Neural progenitor cell (in vitro differentiated cells): ENCODE measurements around the gene MACROH2A1. TPM values are rescaled to one million over a fixed set of nuclear protein-coding genes. Genes with fewer than 3 reads are reported as not detected.

ENCODE experiments used
- DNase-seq: peaks from one replicate; pipeline ENCODE4 v3.0.0-alpha.2; 2016; ENCODE audit warnings: low spot score
- H2AFZ ChIP-seq: fragments of 200-600 bp; sonication (generic); replicated peaks from 2 replicates; pipeline ENCODE4 v1.6.1; 2016; ENCODE audit warnings: antibody characterized with exemption
- H3F3A ChIP-seq: fragments of 200-600 bp; sonication (generic); 2 replicates; pipeline ENCODE4 v1.6.1; 2016; ENCODE audit warnings: antibody characterized with exemption, low read depth
- H3K27ac ChIP-seq: fragments of 200-600 bp; sonication (generic); 2 replicates; pipeline ENCODE4 v1.5.1; 2016; ENCODE audit warnings: mild to moderate bottlenecking
- H3K27me3 ChIP-seq: fragments of 200-600 bp; sonication (generic); 2 replicates; pipeline ENCODE4 v1.6.1; 2016; ENCODE audit warnings: mild to moderate bottlenecking, moderate library complexity
- H3K36me3 ChIP-seq: fragments of 200-600 bp; sonication (generic); 2 replicates; pipeline ENCODE4 v1.5.1; 2016
- H3K4me1 ChIP-seq: fragments of 200-600 bp; sonication (generic); 2 replicates; pipeline ENCODE4 v1.6.1; 2016; ENCODE audit warnings: mixed run types
- H3K4me2 ChIP-seq: fragments of 200-600 bp; sonication (generic); 2 replicates; pipeline ENCODE4 v1.6.1; 2016
- H3K4me3 ChIP-seq: fragments of 200-600 bp; sonication (generic); 2 replicates; pipeline ENCODE4 v1.5.1; 2016
- H3K79me2 ChIP-seq: fragments of 200-600 bp; sonication (generic); 2 replicates; pipeline ENCODE4 v1.6.1; 2016; ENCODE audit warnings: low read depth
- H3K9ac ChIP-seq: fragments of 200-600 bp; sonication (generic); 2 replicates; pipeline ENCODE4 v1.6.1; 2016
- H3K9me3 ChIP-seq: fragments of 200-600 bp; sonication (generic); 2 replicates; pipeline ENCODE4 v1.5.1; 2016; ENCODE audit warnings: low read depth
- H4K20me1 ChIP-seq: fragments of 200-600 bp; sonication (generic); 2 replicates; pipeline ENCODE4 v1.6.1; 2016; ENCODE audit warnings: low read depth
- H3K27ac Mint-ChIP-seq: 3 replicates; pipeline ENCODE4 v1.8.0; 2021; ENCODE audit warnings: mixed read lengths
- H3K27me3 Mint-ChIP-seq: 2 replicates; pipeline ENCODE4 v1.8.0; 2022; ENCODE audit warnings: low read depth, mild to moderate bottlenecking, inconsistent platforms, moderate library complexity, mixed read lengths; ENCODE audit not compliant: insufficient read depth
- H3K36me3 Mint-ChIP-seq: 3 replicates; pipeline ENCODE4 v1.8.0; 2021; ENCODE audit warnings: mixed read lengths
- H3K4me1 Mint-ChIP-seq: 3 replicates; pipeline ENCODE4 v1.8.0; 2021; ENCODE audit warnings: mixed read lengths
- H3K4me3 Mint-ChIP-seq: 3 replicates; pipeline ENCODE4 v1.8.0; 2021; ENCODE audit warnings: mild to moderate bottlenecking, moderate library complexity, mixed read lengths
- H3K9me3 Mint-ChIP-seq: 3 replicates; pipeline ENCODE4 v1.8.0; 2020; ENCODE audit warnings: mixed read lengths
- EZH2 ChIP-seq: fragments of 200-600 bp; sonication (generic); IDR thresholded peaks from 2 replicates; pipeline ENCODE4 v1.6.1; 2017; ENCODE audit warnings: antibody characterized with exemption, mild to moderate bottlenecking, moderate library complexity
- EZH2phosphoT487 ChIP-seq: fragments of 200-600 bp; sonication (generic); IDR thresholded peaks from 2 replicates; pipeline ENCODE4 v1.6.1; 2017; ENCODE audit warnings: antibody characterized with exemption
- total RNA-seq: library from RNA; depleted of rRNA; stranded (reverse); fragments of >200 nt; gene quantifications from 2 replicates; pipeline ENCODE4 v1.2.3, GENCODE V29; 2015; ENCODE audit warnings: low replicate concordance
- TF ChIP-seq, protein P1 (sequence below): fragments of 200-600 bp; sonication (generic); IDR thresholded peaks from 2 replicates; pipeline ENCODE4 v1.5.1; 2017; ENCODE audit warnings: antibody characterized with exemption, mild to moderate bottlenecking

The MACROH2A1 gene
- total RNA-seq, 1 donor from 2014 or later = 179 TPM

DNA sequence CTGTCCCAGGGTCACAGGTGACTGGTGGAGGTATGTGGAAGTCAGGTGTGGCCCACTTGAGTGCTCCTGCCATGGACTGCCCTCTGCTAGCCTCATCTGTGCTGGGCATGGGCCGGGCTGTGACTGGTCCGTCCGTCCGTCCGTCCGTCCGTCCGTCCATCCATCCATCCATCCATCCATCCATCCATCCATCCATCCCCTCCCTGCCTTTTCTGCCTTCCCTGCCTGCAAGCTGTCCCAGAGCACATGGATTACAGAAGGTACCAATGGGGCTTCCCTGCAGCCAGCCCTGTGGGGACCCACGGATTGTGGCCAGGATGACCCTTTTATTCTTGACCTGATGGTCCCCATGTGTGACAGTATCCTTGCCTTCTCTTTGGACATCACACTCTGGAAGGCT lies 92.5 kb downstream of the MACROH2A1 start:
- DNase-seq = no peak
- Mint-ChIP-seq H3K36me3 (no peaks in the 10 kb centered on the region), H3K27ac (no peak overlapping the region), H3K27me3 (peaks cover 14% of the 10 kb centered on the region), H3K9me3 (peaks cover 2% of the 10 kb centered on the region), H3K4me3 (peak overlapping the region; percentile 8), H3K4me1 (peaks cover 46% of the 10 kb centered on the region)
- Histone ChIP-seq H3K9me3 (no peaks in the 10 kb centered on the region), H3F3A (no peaks in the 10 kb centered on the region), H3K36me3 (no peaks in the 10 kb centered on the region), H3K27ac (no peak overlapping the region), H3K4me2 (no peak overlapping the region), H4K20me1 (no peaks in the 10 kb centered on the region), H3K27me3 (peaks cover 12% of the 10 kb centered on the region), H3K9ac (no peak overlapping the region), H3K79me2 (no peaks in the 10 kb centered on the region), H3K4me3 (no peak overlapping the region), H3K4me1 (peaks cover 18% of the 10 kb centered on the region), H2AFZ (no peak overlapping the region)
- TF ChIP-seq, protein P1, sequence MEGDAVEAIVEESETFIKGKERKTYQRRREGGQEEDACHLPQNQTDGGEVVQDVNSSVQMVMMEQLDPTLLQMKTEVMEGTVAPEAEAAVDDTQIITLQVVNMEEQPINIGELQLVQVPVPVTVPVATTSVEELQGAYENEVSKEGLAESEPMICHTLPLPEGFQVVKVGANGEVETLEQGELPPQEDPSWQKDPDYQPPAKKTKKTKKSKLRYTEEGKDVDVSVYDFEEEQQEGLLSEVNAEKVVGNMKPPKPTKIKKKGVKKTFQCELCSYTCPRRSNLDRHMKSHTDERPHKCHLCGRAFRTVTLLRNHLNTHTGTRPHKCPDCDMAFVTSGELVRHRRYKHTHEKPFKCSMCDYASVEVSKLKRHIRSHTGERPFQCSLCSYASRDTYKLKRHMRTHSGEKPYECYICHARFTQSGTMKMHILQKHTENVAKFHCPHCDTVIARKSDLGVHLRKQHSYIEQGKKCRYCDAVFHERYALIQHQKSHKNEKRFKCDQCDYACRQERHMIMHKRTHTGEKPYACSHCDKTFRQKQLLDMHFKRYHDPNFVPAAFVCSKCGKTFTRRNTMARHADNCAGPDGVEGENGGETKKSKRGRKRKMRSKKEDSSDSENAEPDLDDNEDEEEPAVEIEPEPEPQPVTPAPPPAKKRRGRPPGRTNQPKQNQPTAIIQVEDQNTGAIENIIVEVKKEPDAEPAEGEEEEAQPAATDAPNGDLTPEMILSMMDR = no peak
- TF ChIP-seq EZH2phosphoT487 (no peak), EZH2 (no peak)

DNA sequence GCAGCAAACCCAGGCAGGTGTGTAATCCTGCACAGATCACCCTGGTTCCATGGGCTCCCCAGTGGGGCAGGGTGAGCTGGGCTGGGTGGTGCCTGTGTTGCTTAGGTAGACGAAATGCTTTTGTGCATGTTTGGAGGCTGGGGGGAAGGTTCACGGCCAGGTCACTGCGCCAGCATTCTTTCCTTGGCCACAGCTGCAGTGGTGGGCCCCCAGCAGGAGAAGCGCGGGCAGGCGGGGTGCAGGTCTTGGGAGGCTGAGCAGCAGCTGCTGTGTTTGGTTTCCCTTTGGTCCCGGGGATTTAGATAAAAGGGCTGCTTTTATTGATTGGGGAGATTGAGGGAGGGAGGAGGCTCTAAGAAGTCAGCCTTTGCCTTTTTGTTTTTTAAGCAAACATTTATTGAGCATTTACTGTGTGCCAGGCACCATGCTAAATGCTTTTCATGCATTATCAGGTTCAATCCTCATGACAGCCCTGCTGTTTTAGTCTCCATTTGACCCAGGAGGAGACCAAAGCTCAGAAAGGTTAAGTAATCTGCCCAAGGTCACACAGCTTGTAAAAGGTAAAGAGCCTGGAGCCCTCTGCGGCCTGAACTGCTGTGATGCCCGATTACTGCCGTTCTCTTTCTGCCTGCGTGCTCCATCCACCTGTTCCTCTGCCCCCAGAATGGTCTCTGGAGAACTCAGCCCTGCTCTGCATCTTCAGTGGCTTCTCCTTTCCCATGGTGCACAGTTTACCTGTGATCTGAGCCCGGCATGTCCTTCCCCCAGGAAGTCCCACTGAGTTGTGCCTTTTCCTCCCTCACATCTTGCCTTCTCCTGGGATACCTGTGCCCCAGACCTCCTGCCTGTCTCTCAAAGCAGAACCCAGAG lies 94.4 kb downstream of the MACROH2A1 start:
- Histone ChIP-seq H3K4me1 (peaks cover 18% of the 10 kb centered on the region), H3K27ac (no peak overlapping the region), H3K27me3 (peaks cover 10% of the 10 kb centered on the region), H3K79me2 (no peaks in the 10 kb centered on the region), H3K4me2 (no peak overlapping the region), H3F3A (no peaks in the 10 kb centered on the region), H4K20me1 (no peaks in the 10 kb centered on the region), H3K9ac (no peak overlapping the region), H3K9me3 (no peaks in the 10 kb centered on the region), H3K4me3 (no peak overlapping the region), H2AFZ (no peak overlapping the region), H3K36me3 (no peaks in the 10 kb centered on the region)
- Mint-ChIP-seq H3K36me3 (no peaks in the 10 kb centered on the region), H3K4me1 (peaks cover 46% of the 10 kb centered on the region), H3K27ac (peak overlapping the region; percentile 50), H3K27me3 (peaks cover 12% of the 10 kb centered on the region), H3K4me3 (no peak overlapping the region), H3K9me3 (peaks cover 5% of the 10 kb centered on the region)
- DNase-seq = no peak
- TF ChIP-seq EZH2 = no peak
- no peak for TF ChIP-seq EZH2phosphoT487
- TF ChIP-seq, protein P1 = no peak

DNA sequence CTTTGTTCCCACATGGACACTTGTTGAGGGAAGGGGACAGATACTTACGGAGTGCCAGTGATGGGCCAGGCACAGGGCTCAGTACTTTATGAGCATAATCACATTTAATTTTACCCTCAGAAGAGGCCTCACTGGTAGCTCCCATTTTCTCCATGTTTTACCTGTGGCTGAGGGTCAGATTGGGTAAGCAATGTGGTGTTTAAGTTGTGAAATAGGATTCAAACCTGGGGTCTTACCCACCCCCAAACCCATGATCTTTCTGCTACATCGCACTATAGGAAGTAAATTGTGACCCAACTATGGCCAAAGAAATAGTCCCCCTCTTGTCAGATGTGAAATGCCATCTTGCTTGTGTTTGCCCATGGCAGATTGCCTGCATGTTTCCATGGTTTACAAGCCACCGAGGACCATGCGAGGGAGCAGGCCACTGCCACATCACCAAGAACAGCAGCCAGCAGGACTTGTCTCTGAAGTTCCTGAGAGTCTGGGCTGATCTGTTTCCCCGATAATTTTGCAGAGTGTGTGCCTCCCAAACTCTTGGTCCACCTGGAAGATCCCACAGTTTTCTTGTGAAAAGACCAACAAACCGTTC lies 95.4 kb downstream of the MACROH2A1 start:
- H3K4me1 ChIP-seq = peaks cover 18% of the 10 kb centered on the region
- H3K4me3 ChIP-seq = no peak overlapping the region
- H2AFZ ChIP-seq = no peak overlapping the region
- DNase-seq = no peak
- no peak overlapping the region for H3K27ac Mint-ChIP-seq
- peaks cover 5% of the 10 kb centered on the region for H3K9me3 Mint-ChIP-seq
- H3K4me2 ChIP-seq = no peak overlapping the region
- H3K4me3 Mint-ChIP-seq = no peak overlapping the region
- H3F3A ChIP-seq = no peaks in the 10 kb centered on the region
- no peaks in the 10 kb centered on the region for H3K9me3 ChIP-seq
- no peaks in the 10 kb centered on the region for H3K36me3 ChIP-seq
- H3K36me3 Mint-ChIP-seq = no peaks in the 10 kb centered on the region
- H3K79me2 ChIP-seq = no peaks in the 10 kb centered on the region
- no peak overlapping the region for H3K27ac ChIP-seq
- H4K20me1 ChIP-seq = no peaks in the 10 kb centered on the region
- H3K27me3 ChIP-seq = peaks cover 2% of the 10 kb centered on the region
- H3K27me3 Mint-ChIP-seq = peaks cover 12% of the 10 kb centered on the region
- no peak for TF ChIP-seq EZH2phosphoT487
- TF ChIP-seq EZH2 = no peak
- TF ChIP-seq, protein P1 = no peak
- H3K4me1 Mint-ChIP-seq = peaks cover 40% of the 10 kb centered on the region
- H3K9ac ChIP-seq = no peak overlapping the region
